HepG2 (cell line): Measurements from ENCODE around the gene CENPO. TPM values are rescaled to one million over a fixed set of nuclear protein-coding genes. Genes with fewer than 3 reads are reported as not detected.

Experiments
- ATAC-seq: fragments of 200-7000 bp; cut with Tn5 transposase; 3 replicates; pipeline ENCODE4 v1.9.1; 2020; ENCODE audit warnings: mild to moderate bottlenecking, moderate library complexity
- BruUV-seq: library from RNA; stranded (reverse); fragments of 400-500 nt; replicated peaks from 2 replicates; lab custom pipeline; 2021; lab: Mats Ljungman, UMichigan
- CTCF ChIA-PET: fragments of 300-600 bp; formaldehyde crosslinking; extraction: SDS; loops from one replicate; lab custom pipeline; 2021; ENCODE audit warnings: low total read pairs, inconsistent platforms, low intra/inter-chr PET ratio; lab: Yijun Ruan, JAX
- POLR2A ChIA-PET: fragments of 350-600 bp; sonication (Branson Sonifier 250); formaldehyde crosslinking; loops from one replicate; lab custom pipeline; 2020; ENCODE audit warnings: antibody characterized with exemption, inconsistent platforms; lab: Yijun Ruan, JAX
- DNase-seq: peaks from one replicate; pipeline ENCODE4 v3.0.0-alpha.2; 2015; ENCODE audit warnings: low spot score
- FAIRE-seq: peaks from 3 replicates; lab custom pipeline; 2011; peaks lifted over from hg19 to GRCh38; lab: Jason Lieb, UNC
- H2AFZ ChIP-seq: one replicate; pipeline ENCODE4 v1.6.1; 2011; ENCODE audit warnings: low read length, inconsistent platforms
- H3K27ac ChIP-seq: fragments of 300-600 bp; 3 replicates; pipeline ENCODE4 v1.8.0; 2011; ENCODE audit warnings: mixed run types, mild to moderate bottlenecking, mixed read lengths, low read length, inconsistent platforms; ENCODE audit not compliant: insufficient read depth; ENCODE audit errors: extremely low read length
- H3K27me3 ChIP-seq, 2 experiments: fragments of 200-600 bp in 1 of 2; 2 replicates in 1 of 2; 3 replicates in 1 of 2; pipeline versions ENCODE4 v1.6.0 to v1.8.0; 2011; ENCODE audit warnings: low read length in 2 of 2, mild to moderate bottlenecking in 2 of 2, moderate library complexity in 2 of 2, inconsistent platforms in 1 of 2; ENCODE audit not compliant: insufficient read depth in 2 of 2, control insufficient read depth in 1 of 2
- H3K36me3 ChIP-seq, 2 experiments: fragments of 200-600 bp in 1 of 2; replicated peaks in 1 of 2; 2 replicates in 1 of 2; 3 replicates in 1 of 2; pipeline versions ENCODE4 v1.5.1 to v1.8.0; 2011; ENCODE audit warnings: low read length in 2 of 2, inconsistent platforms in 1 of 2; ENCODE audit not compliant: insufficient read depth in 2 of 2, control insufficient read depth in 1 of 2
- H3K4me1 ChIP-seq: 2 replicates; pipeline ENCODE4 v1.5.1; 2012; ENCODE audit warnings: low read length, inconsistent platforms; ENCODE audit not compliant: insufficient read depth
- H3K4me2 ChIP-seq: 2 replicates; pipeline ENCODE4 v1.6.0; 2011; ENCODE audit warnings: low read depth, low read length, inconsistent platforms
- H3K4me3 ChIP-seq, 3 experiments: fragments of 200-600 bp in 1 of 3; sonication (generic), shearing (Covaris generic) in 1 of 3; replicated peaks in 1 of 3; 2 replicates each; pipeline ENCODE4 v1.5.1; 2011 to 2016; ENCODE audit warnings: low read length in 3 of 3, inconsistent platforms in 2 of 3, low read depth in 2 of 3, mild to moderate bottlenecking in 2 of 3, control low read depth in 1 of 3, mixed read lengths in 1 of 3; ENCODE audit not compliant: insufficient read depth in 1 of 3
- H3K79me2 ChIP-seq: one replicate; pipeline ENCODE4 v1.6.1; 2011; ENCODE audit warnings: low read length, inconsistent platforms; ENCODE audit not compliant: insufficient read depth
- H3K9ac ChIP-seq: 2 replicates; pipeline ENCODE4 v1.6.0; 2011; ENCODE audit warnings: mild to moderate bottlenecking, low read depth, low read length, inconsistent platforms; ENCODE audit not compliant: insufficient read depth
- H3K9me3 ChIP-seq: 2 replicates; pipeline ENCODE4 v1.5.1; 2012; ENCODE audit warnings: mild to moderate bottlenecking, low read length
- H4K20me1 ChIP-seq: 2 replicates; pipeline ENCODE4 v1.6.0; 2011; ENCODE audit warnings: inconsistent platforms, mild to moderate bottlenecking, low read length, moderate library complexity; ENCODE audit not compliant: insufficient read depth
- AHR ChIP-seq: IDR thresholded peaks from 2 replicates; pipeline ENCODE4 v1.6.1; 2018; ENCODE audit warnings: missing genetic modification reagents, missing compliant biosample characterization
- ATF7-NPFF ChIP-seq: sonication (generic); formaldehyde crosslinking; IDR thresholded peaks from 2 replicates; pipeline ENCODE4 v1.8.1; 2023; ENCODE audit warnings: mild to moderate bottlenecking, low read depth, missing genetic modification reagents, moderate library complexity
- DR1 ChIP-seq: sonication (generic); formaldehyde crosslinking; IDR thresholded peaks from 2 replicates; pipeline ENCODE4 v1.8.0; 2021; ENCODE audit warnings: mild to moderate bottlenecking, missing genetic modification reagents, inconsistent platforms
- SMC3 ChIP-seq: IDR thresholded peaks from 2 replicates; pipeline ENCODE4 v1.6.1; 2011; ENCODE audit warnings: low read length, improper control_type of control experiment
- TARDBP ChIP-seq: sonication (generic); formaldehyde crosslinking; IDR thresholded peaks from 2 replicates; pipeline ENCODE4 v1.8.0; 2022; ENCODE audit warnings: mild to moderate bottlenecking, missing genetic modification reagents
- TRIM24 ChIP-seq: sonication (generic); formaldehyde crosslinking; IDR thresholded peaks from 2 replicates; pipeline ENCODE4 v1.8.0; 2022; ENCODE audit warnings: mild to moderate bottlenecking, missing genetic modification reagents
- ZKSCAN8 ChIP-seq: IDR thresholded peaks from 2 replicates; pipeline ENCODE4 v1.6.1; 2016; ENCODE audit warnings: borderline replicate concordance, missing genetic modification reagents, missing compliant biosample characterization
- ZNF451 ChIP-seq: sonication (generic); formaldehyde crosslinking; IDR thresholded peaks from 2 replicates; pipeline ENCODE4 v1.5.0; 2020; ENCODE audit warnings: mild to moderate bottlenecking, missing genetic modification reagents
- ZNF562 ChIP-seq: sonication (generic); formaldehyde crosslinking; IDR thresholded peaks from 2 replicates; pipeline ENCODE4 v1.8.0; 2022; ENCODE audit warnings: missing genetic modification reagents, borderline replicate concordance
- ZNF619 ChIP-seq: sonication (generic); formaldehyde crosslinking; IDR thresholded peaks from 2 replicates; pipeline ENCODE4 v1.4.0; 2020; ENCODE audit warnings: mild to moderate bottlenecking, missing genetic modification reagents
- ZNF768 ChIP-seq: sonication (generic); formaldehyde crosslinking; IDR thresholded peaks from 2 replicates; pipeline ENCODE4 v1.4.0; 2020; ENCODE audit warnings: missing genetic modification reagents
- ZNF891 ChIP-seq: sonication (generic); formaldehyde crosslinking; IDR thresholded peaks from 2 replicates; pipeline ENCODE4 v1.5.0; 2020; ENCODE audit warnings: mild to moderate bottlenecking, missing genetic modification reagents
- WGBS: methylation state at CpG from one replicate; pipeline ENCODE4 v1.1.6; 2017; ENCODE audit warnings: low lambda C conversion rate; 5-methylcytosine and 5-hydroxymethylcytosine counted together
- in situ Hi-C: cut with HindIII; loops from 2 replicates; pipeline ENCODE4 v1.10.0; 2017; ENCODE audit warnings: low pct_unique_long_range_greater_than_20kb; ENCODE audit not compliant: extremely low pct_ligation_motif_present
- intact Hi-C: fragments of 100-400 bp; cut with micrococcal nuclease; formaldehyde crosslinking; loops from one replicate; pipeline ENCODE4 v1.10.0; 2022; ENCODE audit not compliant: unreplicated experiment
- polyA plus RNA-seq, 8 experiments: library from polyadenylated mRNA; depleted of rRNA in 3 of 8; stranded (reverse) in 7 of 8; unstranded in 1 of 8; fragments of >200 nt; fragmentation: Illumina TruSeq in 4 of 8; extraction: Trizol in 4 of 8; gene quantifications; 2 replicates each; pipeline versions ENCODE4 v1.2.1 to v1.2.3, GENCODE V29; 2011 to 2016; ENCODE audit warnings: low read depth in 4 of 8, missing spikeins in 1 of 8, mixed read lengths in 1 of 8; ENCODE audit not compliant: insufficient read depth in 1 of 8
- total RNA-seq, 5 experiments: library from RNA; depleted of rRNA; stranded (reverse); fragments of >200 nt; fragmentation: Illumina TruSeq; extraction: Trizol; gene quantifications; 2 replicates each; pipeline ENCODE4 v1.2.3, GENCODE V29; 2016; ENCODE audit warnings: low read depth in 1 of 5
- TF ChIP-seq, protein P1 (sequence below), 2 experiments: fragments of 450-650 bp in 1 of 2; sonication (generic) in 1 of 2; formaldehyde crosslinking in 1 of 2; IDR thresholded peaks; 2 replicates each; pipeline versions ENCODE4 v1.6.1 to v1.8.0; 2016 to 2022; ENCODE audit warnings: antibody characterized with exemption in 1 of 2, mild to moderate bottlenecking in 1 of 2, missing genetic modification reagents in 1 of 2
- TF ChIP-seq, protein P2 (sequence below): sonication (generic); formaldehyde crosslinking; IDR thresholded peaks from 2 replicates; pipeline ENCODE4 v1.4.0; 2020; ENCODE audit warnings: mild to moderate bottlenecking, low read depth, missing genetic modification reagents
- TF ChIP-seq, protein P3 (sequence below): sonication (generic); formaldehyde crosslinking; IDR thresholded peaks from 2 replicates; pipeline ENCODE4 v1.5.1; 2020; ENCODE audit warnings: mild to moderate bottlenecking, missing genetic modification reagents, moderate library complexity

Gene CENPO
- total and polyA plus RNA-seq, 2 of the 13 experiments (the other 11 are each of a cell fraction or from before 2014, with no cell fraction given) = 19.7 to 35.5 TPM

DNA sequence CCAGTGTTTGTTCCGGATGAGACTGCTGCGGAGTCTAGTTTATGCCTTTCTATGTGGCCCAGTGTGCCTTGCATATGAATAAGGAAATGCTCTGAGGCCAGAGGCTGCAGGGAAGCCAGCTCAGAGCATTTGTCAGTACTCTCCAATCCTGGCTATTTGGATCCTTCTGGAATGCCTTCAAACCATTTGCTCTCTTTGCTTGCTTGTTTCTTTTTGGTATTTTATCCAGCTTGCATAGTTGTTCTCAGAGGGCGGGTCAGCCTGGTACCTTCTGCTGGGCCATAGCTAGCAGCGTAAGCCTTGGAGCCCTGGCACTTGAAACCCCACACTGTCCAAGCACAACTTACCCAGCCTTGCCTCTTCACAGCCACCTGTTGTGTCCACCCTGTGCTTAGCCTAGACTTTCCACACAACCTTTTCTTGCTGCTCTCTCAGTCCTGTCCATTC lies 20.5 kb downstream of the CENPO start:
- DNase-seq (no peak), ATAC-seq (0 out of 3 replicates have a peak, but pooled peaks have one; percentile 23), FAIRE-seq (no peak)
- TF ChIP-seq ZNF562 (no peak), ZNF619 (no peak), SMC3 (no peak), DR1 (CRISPR knock-in tag) (no peak), ZNF768 (CRISPR knock-in tag) (no peak), ZKSCAN8 (CRISPR knock-in tag) (no peak), AHR (CRISPR knock-in tag) (no peak), ZNF891 (no peak), TRIM24 (CRISPR knock-in tag) (no peak), ZNF451 (CRISPR knock-in tag) (no peak), TARDBP (CRISPR knock-in tag) (no peak), ATF7-NPFF (CRISPR knock-in tag) (no peak)
- TF ChIP-seq, protein P1, sequence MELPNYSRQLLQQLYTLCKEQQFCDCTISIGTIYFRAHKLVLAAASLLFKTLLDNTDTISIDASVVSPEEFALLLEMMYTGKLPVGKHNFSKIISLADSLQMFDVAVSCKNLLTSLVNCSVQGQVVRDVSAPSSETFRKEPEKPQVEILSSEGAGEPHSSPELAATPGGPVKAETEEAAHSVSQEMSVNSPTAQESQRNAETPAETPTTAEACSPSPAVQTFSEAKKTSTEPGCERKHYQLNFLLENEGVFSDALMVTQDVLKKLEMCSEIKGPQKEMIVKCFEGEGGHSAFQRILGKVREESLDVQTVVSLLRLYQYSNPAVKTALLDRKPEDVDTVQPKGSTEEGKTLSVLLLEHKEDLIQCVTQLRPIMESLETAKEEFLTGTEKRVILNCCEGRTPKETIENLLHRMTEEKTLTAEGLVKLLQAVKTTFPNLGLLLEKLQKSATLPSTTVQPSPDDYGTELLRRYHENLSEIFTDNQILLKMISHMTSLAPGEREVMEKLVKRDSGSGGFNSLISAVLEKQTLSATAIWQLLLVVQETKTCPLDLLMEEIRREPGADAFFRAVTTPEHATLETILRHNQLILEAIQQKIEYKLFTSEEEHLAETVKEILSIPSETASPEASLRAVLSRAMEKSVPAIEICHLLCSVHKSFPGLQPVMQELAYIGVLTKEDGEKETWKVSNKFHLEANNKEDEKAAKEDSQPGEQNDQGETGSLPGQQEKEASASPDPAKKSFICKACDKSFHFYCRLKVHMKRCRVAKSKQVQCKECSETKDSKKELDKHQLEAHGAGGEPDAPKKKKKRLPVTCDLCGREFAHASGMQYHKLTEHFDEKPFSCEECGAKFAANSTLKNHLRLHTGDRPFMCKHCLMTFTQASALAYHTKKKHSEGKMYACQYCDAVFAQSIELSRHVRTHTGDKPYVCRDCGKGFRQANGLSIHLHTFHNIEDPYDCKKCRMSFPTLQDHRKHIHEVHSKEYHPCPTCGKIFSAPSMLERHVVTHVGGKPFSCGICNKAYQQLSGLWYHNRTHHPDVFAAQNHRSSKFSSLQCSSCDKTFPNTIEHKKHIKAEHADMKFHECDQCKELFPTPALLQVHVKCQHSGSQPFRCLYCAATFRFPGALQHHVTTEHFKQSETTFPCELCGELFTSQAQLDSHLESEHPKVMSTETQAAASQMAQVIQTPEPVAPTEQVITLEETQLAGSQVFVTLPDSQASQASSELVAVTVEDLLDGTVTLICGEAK (IDR thresholded peaks at IDR 0.05) = no peak
- TF ChIP-seq, protein P1 (CRISPR knock-in tag; IDR thresholded peaks at IDR 0.05) = no peak
- TF ChIP-seq, protein P2, sequence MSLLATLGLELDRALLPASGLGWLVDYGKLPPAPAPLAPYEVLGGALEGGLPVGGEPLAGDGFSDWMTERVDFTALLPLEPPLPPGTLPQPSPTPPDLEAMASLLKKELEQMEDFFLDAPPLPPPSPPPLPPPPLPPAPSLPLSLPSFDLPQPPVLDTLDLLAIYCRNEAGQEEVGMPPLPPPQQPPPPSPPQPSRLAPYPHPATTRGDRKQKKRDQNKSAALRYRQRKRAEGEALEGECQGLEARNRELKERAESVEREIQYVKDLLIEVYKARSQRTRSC (CRISPR knock-in tag) = no peak
- TF ChIP-seq, protein P3, sequence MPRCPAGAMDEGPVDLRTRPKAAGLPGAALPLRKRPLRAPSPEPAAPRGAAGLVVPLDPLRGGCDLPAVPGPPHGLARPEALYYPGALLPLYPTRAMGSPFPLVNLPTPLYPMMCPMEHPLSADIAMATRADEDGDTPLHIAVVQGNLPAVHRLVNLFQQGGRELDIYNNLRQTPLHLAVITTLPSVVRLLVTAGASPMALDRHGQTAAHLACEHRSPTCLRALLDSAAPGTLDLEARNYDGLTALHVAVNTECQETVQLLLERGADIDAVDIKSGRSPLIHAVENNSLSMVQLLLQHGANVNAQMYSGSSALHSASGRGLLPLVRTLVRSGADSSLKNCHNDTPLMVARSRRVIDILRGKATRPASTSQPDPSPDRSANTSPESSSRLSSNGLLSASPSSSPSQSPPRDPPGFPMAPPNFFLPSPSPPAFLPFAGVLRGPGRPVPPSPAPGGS (CRISPR knock-in tag) = no peak
- Histone ChIP-seq H3K4me1 (peaks cover 32% of the 10 kb centered on the region), H2AFZ (no peak overlapping the region), H3K27ac (no peak overlapping the region), H3K4me3 (no peak overlapping the region), H3K4me2 (no peak overlapping the region), H3K36me3 (peaks cover 24 to 51% of the 10 kb centered on the region in 2 experiments), H3K27me3 (no peaks in the 10 kb centered on the region), H3K79me2 (peaks cover 43% of the 10 kb centered on the region), H3K9me3 (no peaks in the 10 kb centered on the region), H3K9ac (no peak overlapping the region), H4K20me1 (no peaks in the 10 kb centered on the region)
- no TSS peak for BruUV-seq
- POLR2A ChIA-PET = no interaction called here
- CTCF ChIA-PET = no interaction called here
- WGBS = 96% methylated on average over 4 of the region's 4 CpGs
- in situ Hi-C loops (no loop called here), intact Hi-C loops (no loop called here)
